SIG-M5 (cell line): Measurements from ENCODE around the gene NT5C1A.

Source experiments
- DNase-seq: peaks from one replicate; lab custom pipeline; 2025; lab: John Stamatoyannopoulos, UW

NT5C1A gene

DNA sequence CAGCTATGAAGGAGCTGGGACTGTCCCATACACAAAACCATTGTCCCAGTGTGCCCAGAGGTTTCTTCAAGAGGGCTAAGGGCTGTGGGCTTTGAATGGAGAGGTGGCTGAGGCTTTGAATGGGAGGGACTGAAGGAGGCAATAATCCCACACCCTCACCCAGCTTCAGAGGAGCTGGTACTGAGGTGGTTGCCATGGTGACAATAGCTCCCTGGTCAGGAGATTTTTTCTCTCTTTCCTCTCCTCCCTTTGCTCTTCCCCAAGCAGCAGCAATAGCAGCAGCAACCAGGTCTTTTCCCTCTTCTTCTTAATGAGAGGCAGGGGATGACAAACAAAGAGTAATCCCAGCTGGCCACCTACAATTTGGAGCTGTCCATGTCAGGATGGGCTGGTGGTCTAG, 17.7 kb upstream of the NT5C1A start:
- no peak for DNase-seq

GRCh38 chr1:39689214-39689613, 17.3 kb upstream of the NT5C1A start:
- no peak for DNase-seq

DNA sequence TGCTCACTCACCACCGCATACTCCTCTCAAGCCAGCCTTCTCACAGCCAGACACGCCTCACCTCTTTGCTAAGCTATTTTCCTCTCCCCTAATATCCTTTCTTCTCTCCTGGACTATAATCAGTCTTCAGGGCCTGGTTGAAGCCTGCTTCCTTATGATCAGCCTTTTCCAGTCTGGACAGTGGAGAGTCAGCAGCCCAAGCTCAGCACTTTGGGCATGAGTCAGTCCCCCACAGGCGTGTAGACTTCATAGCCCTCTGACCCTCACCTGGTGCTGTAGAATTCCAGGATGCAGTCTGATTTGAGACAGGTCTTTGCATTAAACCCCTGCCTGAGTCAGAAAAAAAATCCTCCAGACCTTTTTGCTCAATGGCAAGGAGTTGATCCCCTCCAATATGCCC, 16.8 kb upstream of the NT5C1A start:
- DNase-seq = no peak

GRCh38 chr1:39687243-39687642, 15.3 kb upstream of the NT5C1A start:
- DNase-seq = no peak

GRCh38 chr1:39685071-39685470, 13.2 kb upstream of the NT5C1A start:
- no peak for DNase-seq

DNA sequence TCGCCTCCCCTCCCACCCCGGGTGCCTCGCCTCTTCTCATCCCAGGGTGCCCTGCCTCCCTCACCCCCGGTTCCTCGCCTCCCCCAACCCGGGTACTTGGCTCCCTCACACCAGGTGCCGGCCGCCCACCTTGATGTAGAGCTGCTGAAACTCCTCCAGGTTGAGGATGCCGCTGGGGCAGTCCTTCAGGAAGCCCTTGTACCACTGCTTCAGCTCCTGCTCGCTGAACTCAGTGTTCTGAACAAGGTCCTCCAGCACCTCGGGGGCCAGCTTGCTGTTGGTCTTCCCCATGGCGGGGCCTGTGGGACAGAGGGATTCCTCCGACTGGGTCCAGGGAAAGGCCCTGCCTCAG, 12.4 kb upstream of the NT5C1A start:
- DNase-seq = no peak

DNA sequence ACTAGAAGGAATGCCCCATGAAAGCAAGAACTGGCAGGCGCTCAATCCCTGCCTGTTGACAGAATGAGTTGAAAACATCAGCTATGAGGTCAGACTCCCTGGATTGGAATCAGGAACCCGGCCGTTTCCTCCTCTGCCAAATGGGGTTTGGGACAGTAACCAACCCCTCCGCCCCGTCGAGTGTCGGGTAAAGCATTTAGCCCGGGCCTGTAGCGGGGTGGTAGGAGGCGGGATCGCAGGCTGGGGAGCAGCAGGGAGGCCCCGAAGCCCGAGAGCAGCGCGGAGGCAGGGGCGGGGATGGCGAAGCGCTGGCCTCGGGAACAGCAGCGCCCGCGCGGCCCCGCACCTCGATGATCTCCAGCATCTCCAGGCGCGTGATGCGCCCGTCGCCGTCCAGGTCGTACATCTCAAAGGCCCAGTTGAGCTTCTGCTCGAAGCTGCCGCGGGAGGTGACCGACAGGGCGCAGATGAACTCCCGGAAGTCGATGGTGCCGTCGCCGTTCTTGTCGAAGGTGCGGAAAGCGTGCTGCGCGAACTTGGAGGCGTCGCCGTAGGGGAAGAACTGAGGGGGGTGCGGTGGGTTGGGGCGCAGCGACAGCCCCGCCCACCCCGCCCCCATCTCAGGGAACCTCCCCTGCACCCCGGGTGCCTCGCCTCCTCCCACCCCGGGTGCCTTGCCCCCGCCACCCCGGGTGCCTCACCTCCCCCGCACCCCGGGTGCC, 11.8 kb upstream of the NT5C1A start:
- DNase-seq = no peak

DNA sequence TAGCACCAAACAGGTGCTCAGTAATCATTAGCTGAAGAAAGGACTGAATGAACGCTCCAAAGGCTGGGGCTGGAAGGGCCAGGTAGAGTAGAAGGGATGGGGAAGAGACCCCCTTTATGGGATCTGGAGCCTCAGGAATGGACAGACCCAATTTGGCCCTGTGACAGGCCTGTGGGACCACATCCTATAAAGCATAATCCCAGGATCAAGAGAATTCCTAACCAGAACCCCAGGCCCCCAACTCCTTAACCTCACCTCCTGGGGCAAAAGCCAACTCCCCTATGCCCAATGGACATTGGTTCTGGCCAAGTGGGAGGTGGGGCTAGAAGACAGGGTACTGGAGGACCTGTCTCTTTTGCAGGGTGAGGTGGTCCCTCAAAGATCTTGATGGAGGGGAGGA, 10.1 kb upstream of the NT5C1A start:
- DNase-seq = no peak

- DNase-seq = no peak
These were observed 9.4 kb upstream of the NT5C1A start for GRCh38 chr1:39681294-39681693.

DNA sequence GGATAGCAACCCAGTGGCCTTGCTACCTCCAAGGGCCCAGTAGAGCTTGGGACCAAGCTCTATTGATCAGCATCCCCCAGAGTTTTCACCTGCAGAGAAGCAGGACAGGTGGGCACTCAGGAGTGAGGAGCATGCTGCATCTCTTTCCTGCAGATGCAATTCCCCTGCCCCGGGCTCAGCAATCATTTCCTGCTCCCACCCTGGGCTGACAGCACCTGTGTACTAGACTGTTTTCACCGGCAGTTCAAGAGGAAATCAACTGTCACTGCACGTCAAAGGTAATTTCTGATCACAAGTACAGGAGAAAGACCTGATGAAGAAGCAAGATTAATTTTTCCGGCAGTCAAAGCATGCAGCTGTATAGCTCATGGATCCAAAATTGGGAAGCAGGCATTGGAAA, 8.8 kb upstream of the NT5C1A start:
- no peak for DNase-seq

DNA sequence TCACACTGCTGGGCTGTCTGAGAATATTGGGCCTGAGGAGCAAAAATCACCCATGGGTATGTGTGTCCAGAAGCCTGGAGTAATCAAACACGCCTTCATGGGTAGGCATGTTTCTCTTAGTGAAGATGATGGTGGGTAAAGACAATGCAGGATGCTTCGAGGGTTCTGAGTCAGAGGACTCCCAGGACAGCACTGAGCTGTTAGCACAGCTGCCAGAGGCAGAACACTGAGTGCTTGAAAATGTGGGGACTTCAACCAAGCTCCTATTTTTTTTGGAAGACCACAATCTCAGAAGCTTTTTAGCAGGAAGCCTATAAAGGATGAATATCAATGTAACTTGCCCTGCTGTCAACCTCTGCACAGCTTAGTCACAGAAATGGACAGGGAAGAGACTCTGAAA, 7.9 kb upstream of the NT5C1A start:
- no peak for DNase-seq

- DNase-seq = no peak
These were observed 7.0 kb upstream of the NT5C1A start for GRCh38 chr1:39678889-39679288.

DNA sequence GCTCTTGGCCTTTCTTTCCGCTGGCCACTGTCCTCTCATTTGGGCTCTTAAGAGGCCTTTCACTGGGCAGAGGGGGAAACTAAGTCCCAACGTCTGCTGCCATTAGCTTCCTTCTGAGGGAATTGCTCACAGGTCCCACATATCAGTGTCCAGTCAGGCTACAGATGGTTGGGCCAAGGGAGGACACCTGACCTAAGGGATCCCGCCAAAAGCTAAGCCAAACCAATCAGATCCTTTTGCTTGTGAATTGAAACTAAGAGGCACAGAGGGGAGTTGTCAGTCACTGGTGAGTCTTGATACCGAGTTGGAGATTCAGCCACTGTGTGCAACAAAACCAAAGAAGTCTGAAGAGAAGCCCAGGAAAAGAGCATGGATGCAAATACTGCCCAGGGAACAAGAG, 5.7 kb upstream of the NT5C1A start:
- DNase-seq = no peak

DNA sequence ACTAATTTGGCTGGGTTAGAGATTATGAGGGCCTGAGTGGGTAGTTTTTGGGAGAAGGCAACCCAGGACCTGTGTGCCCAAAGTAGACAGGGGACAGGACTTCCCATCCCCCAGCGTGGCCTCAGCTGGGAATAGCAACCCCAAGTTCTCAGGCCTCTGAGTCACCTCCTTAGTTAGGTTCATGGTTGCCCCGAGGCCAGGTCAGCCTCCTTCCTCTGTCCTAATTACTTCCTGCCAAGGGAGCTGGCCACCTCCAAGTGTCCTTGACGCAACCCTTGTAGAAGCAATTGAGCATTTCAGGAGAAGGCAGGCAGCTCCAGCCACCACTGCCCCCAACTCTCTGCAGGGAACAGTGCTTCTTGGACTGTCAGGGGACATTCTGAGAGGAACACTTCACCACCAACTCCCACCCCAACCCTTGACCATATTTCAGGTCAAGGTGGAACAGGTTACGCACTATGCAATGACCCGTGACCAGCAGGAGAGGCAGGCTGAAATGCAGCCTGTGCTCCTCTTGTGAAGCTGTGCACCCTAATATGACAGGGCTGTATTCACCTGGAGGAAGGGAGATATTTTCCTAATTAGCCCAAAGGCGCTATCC, 5.1 kb upstream of the NT5C1A start:
- no peak for DNase-seq

- no peak for DNase-seq
These were observed 3.3 kb upstream of the NT5C1A start for GRCh38 chr1:39675220-39675619.

GRCh38 chr1:39673215-39673614, 1.3 kb upstream of the NT5C1A start:
- no peak for DNase-seq

DNA sequence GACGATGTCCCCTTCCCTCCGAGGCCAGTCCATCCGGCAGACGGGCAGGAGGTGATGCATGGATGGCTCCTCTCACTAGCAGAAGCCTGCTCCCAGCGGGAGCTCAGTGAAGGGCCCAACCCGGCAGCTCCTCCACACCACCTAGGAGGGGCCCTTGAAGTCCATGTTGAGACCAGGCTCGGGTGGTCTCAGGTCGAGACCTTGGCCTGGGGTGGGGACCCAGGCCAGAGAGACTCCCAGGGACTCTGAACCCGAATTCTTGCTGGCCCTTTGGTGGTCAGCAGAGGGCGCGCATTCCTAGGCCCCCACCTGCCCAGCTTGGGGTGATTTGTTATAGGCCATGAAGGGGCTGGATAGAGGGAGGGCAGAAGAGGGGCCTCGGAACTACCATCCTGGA, 642 bp upstream of the NT5C1A start:
- DNase-seq = no peak

DNA sequence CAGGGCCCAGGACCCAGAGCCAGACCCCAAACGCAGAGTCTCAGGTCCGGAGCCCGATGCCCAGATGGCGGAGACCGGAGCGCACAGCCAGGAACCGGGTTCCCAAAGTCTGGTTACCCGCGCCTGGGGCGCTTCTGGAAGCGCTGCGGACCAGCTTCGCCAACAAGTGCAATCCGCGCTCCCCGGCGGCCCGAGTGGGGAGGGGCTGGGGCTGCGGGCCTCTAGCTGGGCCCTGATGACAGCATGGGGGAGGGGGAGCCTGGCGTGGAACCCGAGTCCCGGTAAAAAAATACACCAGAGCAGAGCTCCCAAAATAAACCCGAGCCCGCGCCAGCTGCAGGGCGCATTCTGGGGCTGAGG, 494 bp downstream of the NT5C1A start:
- DNase-seq = no peak

GRCh38 chr1:39670689-39671088, 1.2 kb downstream of the NT5C1A start:
- no peak for DNase-seq

DNA sequence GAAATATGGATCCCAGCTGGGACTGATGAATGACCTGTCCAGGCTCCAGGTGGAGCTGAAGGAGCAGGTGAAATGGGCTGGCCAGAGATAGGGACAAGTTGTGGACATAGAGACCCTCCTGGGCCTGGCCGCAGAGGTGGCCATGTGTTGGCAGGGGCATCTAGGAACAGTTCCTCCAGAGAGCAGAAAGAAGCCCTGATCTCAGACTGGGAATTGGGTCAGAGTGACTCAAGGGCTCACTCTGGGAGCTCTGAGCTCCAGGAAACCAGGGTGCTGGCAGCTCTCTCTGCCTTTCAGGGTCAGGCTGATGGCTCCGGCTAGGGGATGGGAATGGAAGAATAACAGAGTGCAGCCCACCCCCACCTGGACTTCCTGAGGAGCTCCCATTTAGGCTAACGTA, 3.0 kb downstream of the NT5C1A start:
- DNase-seq = no peak

DNA sequence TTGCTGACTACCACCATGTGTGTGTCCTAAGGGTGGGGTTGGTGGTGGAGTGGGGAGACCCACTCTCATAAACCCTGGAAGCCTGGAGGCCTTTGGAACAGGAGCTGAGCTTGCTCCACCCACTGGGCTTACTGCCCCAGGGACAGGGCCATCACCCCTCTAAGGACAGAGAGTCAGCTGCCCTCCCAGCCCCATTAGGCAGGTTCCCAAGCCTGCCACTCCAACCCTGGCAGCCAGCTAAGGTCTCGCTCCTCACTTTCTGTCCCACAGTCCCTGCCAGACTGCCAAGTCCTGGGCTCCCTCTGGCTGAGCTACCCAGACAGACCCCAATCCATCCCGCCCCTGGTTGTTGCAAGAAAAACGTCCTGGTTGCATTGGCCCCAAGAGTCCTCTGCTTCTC, 3.8 kb downstream of the NT5C1A start:
- DNase-seq = no peak

- no peak for DNase-seq
These were observed 5.1 kb downstream of the NT5C1A start for GRCh38 chr1:39666772-39667171.

DNA sequence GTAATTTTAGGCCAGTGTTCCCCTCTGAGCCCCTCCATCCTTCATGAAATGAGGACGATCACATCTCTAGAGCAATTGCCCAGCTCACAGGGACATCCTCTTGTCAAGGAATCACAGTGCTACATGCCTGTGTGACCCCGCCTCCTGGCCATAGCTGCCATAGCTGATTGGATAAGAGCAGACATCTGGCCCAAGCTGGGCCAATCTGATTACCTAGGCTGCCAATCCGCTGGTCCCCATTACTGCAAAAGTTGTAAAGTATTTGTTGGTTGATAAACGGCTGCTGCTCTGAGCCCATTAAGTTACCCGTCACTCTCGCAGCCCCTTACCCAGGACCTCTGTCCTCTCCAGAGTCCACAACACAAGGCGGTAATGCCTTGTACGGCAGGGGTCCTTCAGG, 8.3 kb downstream of the NT5C1A start:
- DNase-seq = no peak

- no peak for DNase-seq
These were observed 9.0 kb downstream of the NT5C1A start for GRCh38 chr1:39662861-39663260.
